Skin epidermis (tissue), 12 donors: Measurements from ENCODE around the gene PCDHB12.
A peak's percentile ranks its signal among the peaks of the same experiment; 100 is the strongest.
"Not testable (repeated sequence)": the region's sequence is repeated elsewhere in the genome, so short reads cannot be mapped to it uniquely, and the experiment has no call there.

Source experiments
- H3K27ac ChIP-seq, 21 experiments: fragments of 200-600 bp; sonication (generic) in 11 of 21; one replicate each; pipeline ENCODE4 v1.5.0; 2020; ENCODE audit warnings: mild to moderate bottlenecking in 3 of 21, inconsistent platforms in 2 of 21, moderate library complexity in 2 of 21
- H3K4me3 ChIP-seq, 7 experiments: fragments of 200-600 bp; sonication (generic) in 2 of 7; one replicate each; pipeline ENCODE4 v1.5.0; 2020; ENCODE audit warnings: inconsistent platforms in 2 of 7, mild to moderate bottlenecking in 2 of 7, moderate library complexity in 1 of 7

PCDHB12 gene

GRCh38 chr5:141208478-141208877, at the start of gene PCDHB12:
TSS of gene PCDHB12 (plus strand) at chr5:141208719. CDS start at chr5:141208908, 189 bp downstream.
- Histone ChIP-seq H3K27ac (no peak within 1 kb of the TSS), H3K4me3 (no peak within 1 kb of the TSS)

DNA sequence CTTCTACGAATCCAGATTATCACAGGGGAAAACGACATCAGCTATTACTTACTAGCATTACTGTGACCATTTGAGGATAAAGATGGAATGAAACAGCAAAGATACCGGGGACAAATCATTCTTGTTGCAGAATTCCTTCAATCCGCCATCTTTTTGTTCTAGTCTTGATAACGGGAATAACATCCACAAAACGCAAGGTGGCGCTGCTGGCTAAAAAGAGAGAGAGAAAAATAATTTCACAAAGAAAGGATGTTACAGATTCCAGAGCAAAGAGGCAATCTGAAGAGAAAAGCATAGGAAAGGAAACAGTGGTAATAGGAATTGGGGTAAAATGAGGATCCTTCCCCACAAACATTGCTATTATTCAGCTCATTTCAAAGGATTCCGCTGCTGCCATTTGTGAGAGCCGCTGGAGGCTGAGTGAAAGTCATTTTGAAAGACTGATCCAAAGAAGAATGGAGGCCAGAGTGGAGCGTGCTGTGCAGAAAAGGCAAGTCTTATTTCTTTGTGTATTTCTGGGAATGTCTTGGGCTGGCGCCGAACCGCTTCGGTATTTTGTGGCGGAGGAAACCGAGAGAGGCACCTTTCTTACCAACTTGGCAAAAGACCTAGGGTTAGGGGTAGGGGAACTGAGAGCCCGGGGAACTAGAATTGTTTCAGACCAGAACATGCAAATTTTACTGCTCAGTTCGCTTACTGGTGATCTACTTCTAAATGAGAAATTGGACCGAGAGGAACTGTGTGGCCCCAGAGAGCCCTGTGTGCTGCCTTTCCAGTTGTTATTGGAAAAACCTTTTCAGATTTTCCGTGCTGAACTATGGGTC, 35.9 kb upstream of the PCDHB12 start, which contains the start of gene PCDHB7:
TSS of gene PCDHB7 (plus strand) at position 264 of the 824 bp plus-strand sequence. CDS start at position 456, 192 bp downstream.
- Histone ChIP-seq H3K4me3 (peak within 1 kb of the TSS in 1 of 7 experiments; percentile 7), H3K27ac (no peak within 1 kb of the TSS)

GRCh38 chr5:141174291-141175104, 34.0 kb upstream of the PCDHB12 start:
- not testable (repeated sequence) for H3K27ac ChIP-seq, H3K4me3 ChIP-seq

DNA sequence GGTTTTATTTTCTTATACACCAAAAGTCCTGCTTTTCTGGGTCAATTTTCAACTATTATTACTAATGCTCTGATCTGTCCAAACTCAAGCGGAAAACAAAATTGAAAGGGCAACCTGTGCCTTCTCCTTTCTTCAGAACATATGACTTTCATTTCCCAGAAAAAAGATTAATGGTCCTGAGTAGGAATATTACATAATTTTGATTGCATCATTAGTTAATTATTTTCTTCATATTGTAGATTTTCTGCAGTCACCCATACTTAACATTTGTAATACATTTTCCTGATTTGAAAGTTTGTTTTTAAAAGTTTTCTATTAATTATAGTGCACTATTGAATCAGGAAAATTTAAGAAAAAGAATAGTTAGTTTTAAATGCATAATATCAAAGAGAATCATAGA, 32.6 kb upstream of the PCDHB12 start:
- no peak overlapping the region for H3K27ac ChIP-seq
- no peak overlapping the region for H3K4me3 ChIP-seq

DNA sequence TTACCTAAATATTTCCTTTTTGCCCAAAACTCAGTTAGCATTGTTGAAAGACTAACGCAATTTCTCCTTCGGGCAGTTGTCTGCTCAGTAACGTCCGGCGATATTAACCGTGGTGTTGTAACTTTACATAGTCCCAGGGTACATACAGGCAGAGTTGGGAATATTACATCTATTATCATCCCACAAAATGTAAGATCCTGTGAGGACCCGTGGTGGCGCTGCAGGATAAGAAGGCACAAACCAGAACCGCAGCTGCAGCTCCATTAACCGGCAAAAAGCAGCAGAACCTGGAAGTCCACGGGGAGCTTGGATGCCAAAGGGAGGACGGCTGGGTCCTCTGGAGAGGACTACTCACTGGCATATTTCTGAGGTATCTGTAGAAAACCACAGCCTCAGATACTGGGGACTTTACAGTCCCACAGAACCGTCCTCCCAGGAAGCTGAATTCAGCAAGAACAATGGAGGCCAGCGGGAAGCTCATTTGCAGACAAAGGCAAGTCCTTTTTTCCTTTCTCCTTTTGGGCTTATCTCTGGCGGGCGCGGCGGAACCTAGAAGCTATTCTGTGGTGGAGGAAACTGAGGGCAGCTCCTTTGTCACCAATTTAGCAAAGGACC, 30.8 kb upstream of the PCDHB12 start, which contains the start of gene PCDHB8:
TSS of gene PCDHB8 (plus strand) at position 214 of the 615 bp plus-strand sequence. CDS start at position 459, 245 bp downstream.
- H3K27ac ChIP-seq, H3K4me3 ChIP-seq: not testable (repeated sequence)

GRCh38 chr5:141179371-141179770, 29.1 kb upstream of the PCDHB12 start:
- not testable (repeated sequence) for H3K27ac ChIP-seq, H3K4me3 ChIP-seq

- not testable (repeated sequence) for H3K27ac ChIP-seq, H3K4me3 ChIP-seq
These were observed 28.6 kb upstream of the PCDHB12 start for GRCh38 chr5:141179876-141180275.

GRCh38 chr5:141180313-141180712, 28.2 kb upstream of the PCDHB12 start:
- Histone ChIP-seq H3K27ac (no peak overlapping the region), H3K4me3 (no peak overlapping the region)

DNA sequence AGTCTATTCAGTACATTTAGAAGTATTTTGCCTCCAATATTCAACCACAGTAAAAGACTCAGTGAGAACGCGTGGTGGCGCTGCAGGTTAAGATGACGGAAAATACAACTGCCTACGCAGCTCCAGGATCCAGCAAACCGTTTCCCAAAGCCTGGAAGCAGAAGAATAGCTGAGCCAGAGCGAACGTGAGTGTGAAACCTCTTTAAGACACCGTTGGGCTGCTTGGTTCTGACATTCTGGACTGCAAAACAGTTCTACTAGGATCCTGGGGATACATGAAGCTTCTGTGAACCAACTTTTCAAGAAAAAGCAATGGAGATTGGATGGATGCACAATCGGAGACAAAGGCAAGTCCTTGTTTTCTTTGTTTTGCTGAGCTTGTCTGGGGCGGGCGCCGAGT, 26.3 kb upstream of the PCDHB12 start, which contains the start of gene PCDHB16:
TSS of gene PCDHB16 (plus strand) at position 140 of the 400 bp plus-strand sequence. CDS start at position 313, 173 bp downstream.
- H3K27ac ChIP-seq, result peak within 1 kb of the TSS in 2 of 21 experiments; percentile 38 to 53
- H3K4me3 ChIP-seq, result peak within 1 kb of the TSS in 3 of 7 experiments; percentile 1 to 28 (median 10)

- not testable (repeated sequence) for H3K4me3 ChIP-seq, H3K27ac ChIP-seq
These were observed 24.2 kb upstream of the PCDHB12 start for GRCh38 chr5:141184117-141184855.

GRCh38 chr5:141186897-141187512, 21.5 kb upstream of the PCDHB12 start, which contains the start of gene PCDHB9:
TSS of gene PCDHB9 (plus strand) at chr5:141187161. CDS start at chr5:141187319, 158 bp downstream.
- Histone ChIP-seq H3K27ac (no peak within 1 kb of the TSS), H3K4me3 (no peak within 1 kb of the TSS)

- not testable (repeated sequence) for H3K4me3 ChIP-seq, H3K27ac ChIP-seq
These were observed 19.8 kb upstream of the PCDHB12 start for GRCh38 chr5:141188682-141189081.

DNA sequence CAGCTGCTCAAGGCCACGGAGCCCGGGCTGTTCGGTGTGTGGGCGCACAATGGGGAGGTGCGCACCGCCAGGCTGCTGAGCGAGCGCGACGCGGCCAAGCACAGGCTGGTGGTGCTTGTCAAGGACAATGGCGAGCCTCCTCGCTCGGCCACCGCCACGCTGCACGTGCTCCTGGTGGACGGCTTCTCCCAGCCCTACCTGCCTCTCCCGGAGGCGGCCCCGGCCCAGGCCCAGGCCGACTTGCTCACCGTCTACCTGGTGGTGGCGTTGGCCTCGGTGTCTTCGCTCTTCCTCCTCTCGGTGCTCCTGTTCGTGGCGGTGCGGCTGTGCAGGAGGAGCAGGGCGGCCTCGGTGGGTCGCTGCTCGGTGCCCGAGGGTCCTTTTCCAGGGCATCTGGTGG, 19.4 kb upstream of the PCDHB12 start:
- H3K27ac ChIP-seq, H3K4me3 ChIP-seq: not testable (repeated sequence)

DNA sequence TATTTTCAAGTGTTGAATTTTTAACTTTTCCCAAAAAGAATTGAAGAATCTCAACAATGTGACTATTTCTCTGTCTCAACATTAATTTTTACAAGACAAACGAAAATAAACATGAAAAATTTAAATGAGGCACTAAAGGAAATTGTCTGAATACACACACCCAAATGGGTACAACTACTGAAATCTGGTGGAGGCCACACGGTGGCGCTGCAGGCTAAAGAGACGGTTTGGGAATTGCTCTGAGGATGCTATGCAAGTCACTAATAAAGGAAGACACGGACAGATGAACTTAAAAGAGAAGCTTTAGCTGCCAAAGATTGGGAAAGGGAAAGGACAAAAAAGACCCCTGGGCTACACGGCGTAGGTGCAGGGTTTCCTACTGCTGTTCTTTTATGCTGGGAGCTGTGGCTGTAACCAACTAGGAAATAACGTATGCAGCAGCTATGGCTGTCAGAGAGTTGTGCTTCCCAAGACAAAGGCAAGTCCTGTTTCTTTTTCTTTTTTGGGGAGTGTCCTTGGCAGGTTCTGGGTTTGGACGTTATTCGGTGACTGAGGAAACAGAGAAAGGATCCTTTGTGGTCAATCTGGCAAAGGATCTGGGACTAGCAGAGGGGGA, 16.3 kb upstream of the PCDHB12 start, which contains the start of gene PCDHB10:
TSS of gene PCDHB10 (plus strand) at position 244 of the 616 bp plus-strand sequence. CDS start at position 444, 200 bp downstream.
- no peak within 1 kb of the TSS for H3K4me3 ChIP-seq
- no peak within 1 kb of the TSS for H3K27ac ChIP-seq

DNA sequence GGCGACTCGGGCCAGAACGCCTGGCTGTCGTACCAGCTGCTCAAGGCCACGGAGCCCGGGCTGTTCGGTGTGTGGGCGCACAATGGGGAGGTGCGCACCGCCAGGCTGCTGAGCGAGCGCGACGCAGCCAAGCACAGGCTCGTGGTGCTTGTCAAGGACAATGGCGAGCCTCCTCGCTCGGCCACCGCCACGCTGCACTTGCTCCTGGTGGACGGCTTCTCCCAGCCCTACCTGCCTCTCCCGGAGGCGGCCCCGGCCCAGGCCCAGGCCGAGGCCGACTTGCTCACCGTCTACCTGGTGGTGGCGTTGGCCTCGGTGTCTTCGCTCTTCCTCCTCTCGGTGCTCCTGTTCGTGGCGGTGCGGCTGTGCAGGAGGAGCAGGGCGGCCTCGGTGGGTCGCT, 14.2 kb upstream of the PCDHB12 start:
- H3K27ac ChIP-seq, H3K4me3 ChIP-seq: not testable (repeated sequence)

GRCh38 chr5:141196363-141196762, 12.2 kb upstream of the PCDHB12 start:
- no peak overlapping the region for H3K4me3 ChIP-seq

DNA sequence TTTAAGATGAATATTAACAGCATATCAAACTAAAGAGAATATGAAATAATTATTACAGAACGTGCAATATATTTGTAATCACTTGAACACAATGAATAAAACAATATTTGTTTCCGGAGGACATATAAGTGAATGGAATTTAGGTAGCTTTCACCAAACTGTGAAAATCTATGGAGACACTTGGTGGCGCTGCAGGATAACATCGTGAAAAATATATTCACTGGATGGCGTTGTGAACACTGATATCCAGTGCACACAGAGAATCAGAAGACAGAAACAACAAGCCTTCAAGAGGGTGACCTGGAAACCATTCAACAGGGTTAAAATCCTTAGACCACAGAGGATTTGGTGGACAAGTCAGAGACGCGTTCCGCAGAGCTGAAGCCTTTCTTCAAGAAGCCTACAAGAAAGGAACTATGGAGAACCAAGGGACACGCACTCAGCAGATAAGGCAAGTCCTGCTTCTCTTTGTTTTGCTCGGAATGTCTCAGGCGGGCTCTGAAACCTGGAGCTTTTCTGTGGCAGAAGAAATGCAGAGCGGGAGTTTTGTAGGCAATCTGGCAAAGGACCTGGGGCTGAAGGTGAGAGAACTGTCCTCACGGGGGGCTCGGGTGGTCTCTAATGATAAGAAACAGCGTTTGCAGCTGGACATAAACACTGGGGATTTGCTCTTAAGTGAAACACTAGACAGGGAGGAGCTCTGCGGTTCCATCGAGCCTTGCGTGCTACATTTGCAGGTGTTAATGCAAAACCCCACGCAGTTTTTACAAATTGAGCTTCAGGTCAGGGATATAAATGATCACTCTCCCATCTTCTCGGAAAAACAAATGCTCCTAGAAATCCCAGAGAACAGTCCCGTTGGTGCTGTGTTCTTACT, 8.9 kb upstream of the PCDHB12 start, which contains the start of gene PCDHB11:
TSS of gene PCDHB11 (plus strand) at position 269 of the 877 bp plus-strand sequence. CDS start at position 417, 148 bp downstream.
- Histone ChIP-seq H3K4me3 (peak within 1 kb of the TSS in 3 of 7 experiments; percentile 3 to 19 (median 15)), H3K27ac (peak within 1 kb of the TSS in 1 of 21 experiments; percentile 9)

More at GRCh38 chr5:141196363-141196762, 12.2 kb upstream of the PCDHB12 start:
- no peak overlapping the region for H3K27ac ChIP-seq
